Stimulated activated CD4-positive, alpha-beta T cell treated with anti-CD3 and anti-CD28 coated beads, Interleukin-12 subunit alpha, Interleukin-12 subunit beta, amount 100 ng/mL, for 48 hours (primary cell): ENCODE data around the gene NTM.

Source experiments
- DNase-seq, 3 donors: peaks; one replicate each; pipeline ENCODE4 v3.0.0-alpha.2; 2020; ENCODE audit warnings: low read depth in 2 of 3, low spot score in 1 of 3

NTM gene

DNA sequence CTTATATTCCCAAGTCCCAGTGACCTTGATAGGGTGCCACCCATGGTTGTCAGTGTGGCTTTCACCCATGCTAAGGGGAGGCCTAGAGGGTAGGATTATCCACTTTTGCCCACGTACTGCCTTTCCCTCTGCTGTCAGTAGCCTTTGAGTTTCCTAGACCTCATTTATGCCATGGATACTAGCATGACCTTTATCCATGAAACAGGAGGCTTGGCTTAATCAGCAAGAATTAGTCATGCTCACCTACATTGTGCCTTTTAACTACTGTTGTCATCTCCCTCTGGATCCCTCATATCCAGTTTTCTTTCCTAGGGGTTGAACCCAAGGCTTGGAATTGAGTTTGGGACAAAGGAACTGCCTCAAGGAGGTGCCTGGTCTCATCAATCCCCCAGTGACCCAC is 716.7 kb downstream of the NTM start:
- no peak for DNase-seq

- DNase-seq: no peak
Observed at GRCh38 chr11:132088551-132088950, 718.1 kb downstream of the NTM start.

GRCh38 chr11:132093536-132094259 is 723.3 kb downstream of the NTM start:
- no peak for DNase-seq

DNA sequence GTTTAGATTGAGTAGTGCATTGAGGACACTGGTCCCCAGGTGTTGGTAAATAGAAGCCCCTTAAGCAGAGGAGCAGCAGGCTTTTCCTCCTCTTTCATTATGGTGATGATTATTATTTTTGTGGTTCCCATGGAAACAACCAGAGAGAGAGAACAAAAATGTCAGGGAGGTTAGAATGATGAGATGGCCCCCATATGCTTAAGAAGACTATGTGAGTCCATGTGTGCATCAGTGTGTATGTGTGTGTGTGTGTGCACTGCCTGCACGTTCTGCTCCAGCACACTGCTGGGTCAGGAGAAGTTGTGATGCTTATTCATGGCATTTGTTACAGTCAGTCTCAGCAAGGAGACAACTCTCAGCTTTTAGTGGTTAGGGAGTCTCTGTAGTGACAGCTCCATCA is 724.2 kb downstream of the NTM start:
- DNase-seq: no peak

DNA sequence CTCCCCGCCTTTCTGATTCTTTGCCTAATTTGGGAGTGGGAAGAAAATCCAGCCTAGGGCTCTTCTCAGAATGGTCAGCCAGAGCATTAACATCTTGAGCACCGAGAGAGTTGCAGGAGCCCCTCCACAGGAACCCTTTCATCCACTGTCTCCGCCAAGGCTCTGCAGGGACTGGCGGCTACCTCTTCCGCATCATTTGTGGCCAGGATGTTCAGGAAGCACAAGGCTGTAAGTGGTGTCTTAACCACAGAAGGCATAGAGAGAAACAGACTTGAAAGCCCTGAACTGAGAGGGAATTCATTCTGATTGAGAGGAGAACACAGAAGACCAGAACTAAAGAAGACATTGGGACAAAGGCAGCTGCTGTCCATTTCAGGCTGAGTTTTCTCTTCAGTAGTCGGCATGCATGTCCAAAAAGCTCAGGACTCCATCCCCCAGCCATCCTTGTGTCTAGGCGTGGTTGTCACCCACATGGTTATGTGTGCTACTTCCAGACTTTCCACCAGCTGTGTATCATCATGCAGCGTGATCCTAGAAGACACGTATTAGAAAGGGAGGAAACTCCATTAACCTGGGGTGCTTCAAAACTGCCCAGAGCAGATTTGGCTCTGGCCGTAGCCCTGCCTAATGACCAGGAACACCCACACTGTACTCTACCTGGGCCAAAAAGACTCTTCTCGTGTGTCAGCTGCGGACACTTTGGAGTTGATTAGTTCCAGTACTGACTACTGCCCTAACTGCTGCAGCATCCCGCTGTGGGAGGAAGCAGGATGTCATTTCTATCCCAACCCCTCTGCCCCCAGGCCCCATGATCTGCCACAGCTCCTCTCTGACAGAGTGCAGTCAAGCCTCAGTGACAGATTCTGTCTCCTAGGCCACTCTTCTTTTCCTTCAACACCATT is 725.1 kb downstream of the NTM start:
- DNase-seq: no peak

DNA sequence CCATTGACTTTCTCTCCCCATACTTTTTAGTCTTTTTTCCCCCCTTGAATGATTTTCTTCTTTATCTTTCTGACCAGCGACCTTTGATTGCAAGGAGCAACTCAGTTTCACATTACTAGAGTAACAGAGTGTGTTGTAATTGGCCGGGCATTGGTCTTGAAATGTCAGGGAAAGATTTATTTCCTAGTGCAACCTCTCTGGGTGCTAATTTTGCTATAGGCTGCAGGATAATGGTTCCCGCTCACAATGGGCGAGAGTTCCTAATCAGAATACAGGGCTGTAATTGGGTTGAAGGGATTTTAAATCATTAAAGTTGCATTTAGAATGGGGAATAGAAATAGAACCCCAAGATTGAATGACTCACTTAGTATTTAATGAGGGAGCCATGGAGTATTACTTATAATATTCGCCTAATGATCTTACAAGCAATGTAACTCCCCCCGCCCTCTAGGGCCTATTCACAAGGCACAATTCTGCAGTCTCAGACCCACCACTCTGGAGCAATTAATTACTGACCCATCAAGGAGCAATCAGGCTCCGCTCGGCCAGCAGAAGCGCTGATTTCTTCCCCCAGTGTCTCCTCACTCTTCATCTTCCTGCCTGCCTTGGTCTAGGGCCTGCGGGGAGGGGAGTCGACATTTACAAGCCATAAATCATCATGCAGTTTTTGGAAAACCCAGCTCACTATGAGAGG is 725.9 kb downstream of the NTM start:
- no peak for DNase-seq

GRCh38 chr11:132099692-132100091 is 729.3 kb downstream of the NTM start:
- DNase-seq: no peak

- DNase-seq: no peak
Observed at GRCh38 chr11:132100583-132100982, 730.2 kb downstream of the NTM start.

- DNase-seq: no peak
Observed at GRCh38 chr11:132101881-132102280, 731.5 kb downstream of the NTM start.

DNA sequence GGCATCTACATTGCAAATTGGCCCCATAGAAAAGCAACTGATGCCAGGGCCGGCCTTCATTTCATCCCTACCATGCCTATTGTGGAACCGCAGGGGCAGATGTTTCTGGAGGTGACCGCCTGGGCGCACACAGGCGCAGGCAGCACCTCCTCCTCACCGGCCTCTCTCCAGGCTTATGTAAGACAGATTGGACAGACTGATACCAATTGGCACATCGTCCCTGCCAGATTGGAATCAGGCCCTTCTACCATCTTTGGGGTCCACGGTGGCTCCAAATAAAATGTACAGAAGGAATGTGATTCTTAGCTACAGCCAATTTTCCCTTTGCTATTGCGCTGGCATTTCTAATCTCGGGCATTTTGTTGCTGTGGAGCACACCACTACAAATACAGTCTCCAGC is 732.6 kb downstream of the NTM start:
- no peak for DNase-seq

GRCh38 chr11:132106096-132106982 is 735.9 kb downstream of the NTM start:
- no peak for DNase-seq

GRCh38 chr11:132111316-132111715 is 740.9 kb downstream of the NTM start:
- no peak for DNase-seq

- no peak for DNase-seq
Observed at GRCh38 chr11:132111838-132112237, 741.4 kb downstream of the NTM start.

DNA sequence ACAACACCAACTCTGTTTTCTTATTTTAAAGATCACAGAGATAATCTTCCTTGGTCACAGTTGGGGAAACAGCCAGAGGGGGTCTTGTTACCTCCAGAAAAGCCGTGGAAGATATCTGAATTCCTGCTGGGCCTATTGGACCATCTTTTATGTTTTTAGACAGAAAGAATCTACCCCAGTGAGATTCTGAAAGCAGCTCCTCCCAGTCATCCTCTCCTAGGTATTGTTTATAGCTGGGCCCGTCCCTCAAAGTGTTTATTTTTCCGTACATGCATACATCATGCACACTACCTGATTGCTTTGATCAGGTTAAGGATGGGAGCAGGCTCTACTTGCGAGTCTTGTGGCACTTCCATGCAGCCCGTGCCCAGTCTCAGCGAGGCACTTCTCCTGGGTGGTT is 742.4 kb downstream of the NTM start:
- no peak for DNase-seq

DNA sequence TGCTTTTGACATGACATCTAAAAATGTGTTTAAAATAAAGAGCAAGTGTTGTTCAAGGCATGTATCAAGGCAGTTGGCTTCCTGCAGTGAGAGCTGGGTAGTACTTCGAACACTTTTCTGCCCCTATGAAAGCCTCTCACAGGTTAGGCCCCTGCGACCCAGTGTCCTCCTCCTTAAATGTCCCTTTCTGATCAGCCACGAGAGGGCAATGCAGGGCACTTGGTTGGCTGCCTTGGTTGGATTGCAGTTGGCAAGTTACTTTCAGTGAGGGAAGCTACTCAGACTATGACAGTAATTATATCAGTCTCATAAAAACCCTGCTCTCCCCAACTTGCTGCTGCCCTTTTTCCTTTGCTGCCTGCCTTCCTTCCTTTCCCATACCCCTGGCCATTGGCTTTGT is 743.8 kb downstream of the NTM start:
- no peak for DNase-seq

DNA sequence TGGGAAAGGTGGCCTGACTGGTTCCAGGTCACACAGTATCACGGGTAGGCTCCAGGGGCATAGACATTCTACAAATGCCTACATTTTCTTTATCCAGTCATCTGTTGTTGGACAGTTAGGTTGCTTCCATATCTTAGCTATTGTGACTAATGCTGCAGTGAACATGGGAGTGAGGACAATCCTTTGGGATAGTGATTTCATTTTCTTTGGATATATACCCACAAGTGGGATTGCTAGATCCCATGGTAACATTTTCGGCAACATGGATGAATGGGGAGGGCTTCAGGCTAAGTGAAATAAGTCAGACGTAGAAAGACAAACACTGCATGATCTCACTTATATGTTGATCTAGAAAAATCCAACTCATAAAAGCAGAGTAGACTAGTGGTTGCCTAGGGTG is 744.3 kb downstream of the NTM start:
- DNase-seq: no peak

DNA sequence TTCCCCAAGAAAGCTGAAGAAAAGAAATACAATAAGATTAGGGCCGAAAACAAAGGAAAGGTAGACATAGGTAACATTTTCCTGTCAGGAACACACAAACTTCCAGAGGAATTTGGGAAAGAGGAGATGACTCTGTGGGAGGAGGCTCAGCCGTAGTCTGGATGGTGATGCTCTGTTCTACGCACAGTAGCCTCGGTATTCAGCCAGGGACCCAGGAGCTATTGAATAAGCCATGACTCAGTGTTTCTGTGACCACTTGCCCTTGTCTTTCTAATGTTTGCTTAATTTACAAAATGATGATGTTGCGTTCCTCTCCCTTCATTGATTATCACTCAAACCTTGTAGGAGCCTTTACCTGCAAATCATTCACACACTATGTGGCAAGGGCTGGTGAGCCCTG is 745.0 kb downstream of the NTM start:
- DNase-seq: no peak

DNA sequence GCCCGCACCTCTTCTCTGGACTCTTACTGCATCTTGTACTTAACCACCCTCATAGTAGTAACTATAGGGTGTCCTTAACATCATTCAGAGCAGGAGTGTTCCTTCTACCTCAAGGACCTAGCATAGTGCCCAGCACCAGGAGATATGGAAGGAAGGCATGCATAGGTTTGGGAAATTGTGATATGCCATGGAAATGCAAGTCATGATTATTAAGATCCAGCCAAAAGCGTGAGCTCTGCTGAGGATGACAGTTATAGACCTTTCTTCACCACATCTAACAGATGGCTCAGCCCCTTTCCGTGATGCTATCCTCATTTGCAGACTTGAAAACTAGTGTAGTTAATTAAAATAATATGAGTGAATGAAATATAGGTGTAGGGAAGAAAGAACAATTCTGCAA is 746.1 kb downstream of the NTM start:
- no peak for DNase-seq

- no peak for DNase-seq
Observed at GRCh38 chr11:132118661-132119060, 748.2 kb downstream of the NTM start.

GRCh38 chr11:132119573-132119972 is 749.2 kb downstream of the NTM start:
- no peak for DNase-seq

- no peak for DNase-seq
Observed at GRCh38 chr11:132122735-132123134, 752.3 kb downstream of the NTM start.
